HepG2 (cell line): ENCODE data around the gene CARMIL1.

Source experiments
- EZH2 ChIP-seq: conservative IDR thresholded peaks from 2 replicates; pipeline ENCODE4 v1.6.1; 2012; ENCODE audit warnings: mild to moderate bottlenecking, low read depth, low read length, moderate library complexity
- NFIC ChIP-seq: IDR thresholded peaks from 2 replicates; pipeline ENCODE4 v1.6.1; 2012; ENCODE audit warnings: mild to moderate bottlenecking, low read length, inconsistent platforms

DNA sequence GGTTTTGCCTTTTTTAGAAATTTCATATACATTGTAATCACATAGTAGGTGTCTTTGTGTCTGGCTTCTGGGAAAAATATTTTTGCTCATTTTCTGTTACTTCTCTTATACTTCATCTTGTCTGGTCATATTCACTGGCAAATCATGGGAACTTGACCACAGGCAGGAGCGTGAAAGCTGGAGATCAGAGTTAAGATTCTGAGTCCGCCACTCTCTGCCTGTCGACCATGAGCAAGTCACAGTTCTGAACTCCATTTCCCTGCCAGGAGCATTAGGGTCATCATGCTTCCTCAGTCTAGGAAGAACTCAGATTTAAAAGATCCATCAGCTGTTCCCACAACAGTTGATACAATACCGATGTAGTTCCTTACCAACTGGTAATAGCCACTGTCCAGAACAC, 360.5 kb downstream of the CARMIL1 start:
- TF ChIP-seq EZH2 = no peak
- TF ChIP-seq NFIC = no peak
